ENCODE measurements around the gene SAMD11.

Gene SAMD11

DNA sequence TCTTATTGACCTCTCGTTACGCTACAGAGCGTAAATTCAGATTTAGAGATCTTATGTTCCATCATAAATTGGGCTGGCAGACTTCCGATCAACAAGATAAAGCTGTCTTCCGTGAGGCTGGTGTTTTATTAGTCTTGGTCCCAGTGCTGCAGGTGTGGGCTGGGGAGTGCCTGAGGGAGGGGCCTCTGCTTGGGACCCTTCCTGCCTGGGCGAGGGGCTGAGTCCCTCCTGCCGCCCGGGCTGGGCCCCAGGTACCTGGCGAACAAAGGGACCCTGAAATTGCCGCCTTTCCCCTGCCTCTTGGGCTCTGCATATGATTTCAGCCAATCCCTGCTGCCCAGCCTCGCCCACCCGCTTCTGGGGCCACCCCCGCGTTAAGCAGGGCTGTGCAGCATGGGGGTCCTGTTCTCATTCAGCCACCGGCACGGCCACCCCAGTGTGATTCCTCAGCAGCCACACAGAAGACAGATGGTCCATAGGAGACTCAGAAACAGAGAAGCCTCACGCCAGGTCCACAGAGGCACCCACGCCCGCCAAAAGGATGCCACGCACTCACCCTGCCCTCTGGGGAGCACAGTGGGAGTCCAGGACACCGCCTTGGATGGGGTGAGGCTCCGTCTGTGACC, 6.1 kb upstream of the SAMD11 start:
- no peak for DNase-seq

DNA sequence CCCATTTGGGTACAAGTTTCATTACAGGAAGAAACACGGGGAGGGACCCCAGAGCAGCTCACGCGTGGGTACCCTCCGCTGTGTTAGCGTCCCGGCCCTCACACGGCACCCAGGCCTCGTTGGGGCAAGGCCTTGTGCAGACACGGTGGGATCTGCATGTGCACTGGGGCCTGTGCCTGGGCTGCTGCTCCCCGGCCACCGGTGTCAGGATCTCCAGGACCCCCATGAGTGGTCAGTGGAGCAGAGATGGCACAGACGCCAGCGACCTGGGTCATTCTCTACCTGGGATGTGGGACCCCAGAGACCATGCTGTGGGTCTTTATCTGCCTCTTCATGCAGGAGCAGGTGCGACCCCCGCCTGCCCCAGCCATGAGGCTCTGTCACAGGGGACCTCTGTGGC, 5.4 kb upstream of the SAMD11 start:
- no peak for DNase-seq

- no peak for DNase-seq
Observed at GRCh38 chr1:918843-919242, 4.9 kb upstream of the SAMD11 start.

DNA sequence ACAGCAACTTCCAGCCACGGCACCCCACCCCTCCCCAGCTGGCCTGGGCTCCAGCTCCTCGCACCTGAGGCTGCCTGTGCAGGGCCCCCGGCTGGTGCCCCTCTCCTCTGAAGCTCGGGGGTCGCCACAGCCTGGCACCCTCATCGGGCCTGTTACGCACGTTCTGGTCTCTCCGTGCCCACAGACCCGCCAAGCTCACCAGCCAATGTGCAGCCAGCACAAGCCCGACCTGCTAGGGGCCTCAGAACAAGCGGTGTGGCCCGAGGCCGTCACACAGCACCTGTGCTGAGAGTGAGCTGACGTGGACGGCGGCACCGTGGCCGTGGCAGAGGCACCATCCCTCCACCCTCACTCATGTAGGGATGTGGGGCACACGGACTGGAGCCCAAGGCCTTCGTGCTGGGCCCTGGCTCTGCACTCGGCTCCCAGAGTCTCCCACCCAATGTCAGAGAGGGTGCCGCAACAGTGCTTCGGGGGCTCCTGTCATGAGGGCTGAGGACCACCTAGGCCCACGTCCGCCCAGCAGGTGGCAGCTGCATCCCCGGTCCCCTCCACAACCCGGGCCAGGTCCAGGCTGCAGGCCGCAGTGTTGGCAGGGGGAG, 4.4 kb upstream of the SAMD11 start:
- no peak for DNase-seq

- DNase-seq: no peak
Observed at GRCh38 chr1:920010-920409, 3.7 kb upstream of the SAMD11 start.

GRCh38 chr1:920521-920920, 3.2 kb upstream of the SAMD11 start:
- no peak for DNase-seq

DNA sequence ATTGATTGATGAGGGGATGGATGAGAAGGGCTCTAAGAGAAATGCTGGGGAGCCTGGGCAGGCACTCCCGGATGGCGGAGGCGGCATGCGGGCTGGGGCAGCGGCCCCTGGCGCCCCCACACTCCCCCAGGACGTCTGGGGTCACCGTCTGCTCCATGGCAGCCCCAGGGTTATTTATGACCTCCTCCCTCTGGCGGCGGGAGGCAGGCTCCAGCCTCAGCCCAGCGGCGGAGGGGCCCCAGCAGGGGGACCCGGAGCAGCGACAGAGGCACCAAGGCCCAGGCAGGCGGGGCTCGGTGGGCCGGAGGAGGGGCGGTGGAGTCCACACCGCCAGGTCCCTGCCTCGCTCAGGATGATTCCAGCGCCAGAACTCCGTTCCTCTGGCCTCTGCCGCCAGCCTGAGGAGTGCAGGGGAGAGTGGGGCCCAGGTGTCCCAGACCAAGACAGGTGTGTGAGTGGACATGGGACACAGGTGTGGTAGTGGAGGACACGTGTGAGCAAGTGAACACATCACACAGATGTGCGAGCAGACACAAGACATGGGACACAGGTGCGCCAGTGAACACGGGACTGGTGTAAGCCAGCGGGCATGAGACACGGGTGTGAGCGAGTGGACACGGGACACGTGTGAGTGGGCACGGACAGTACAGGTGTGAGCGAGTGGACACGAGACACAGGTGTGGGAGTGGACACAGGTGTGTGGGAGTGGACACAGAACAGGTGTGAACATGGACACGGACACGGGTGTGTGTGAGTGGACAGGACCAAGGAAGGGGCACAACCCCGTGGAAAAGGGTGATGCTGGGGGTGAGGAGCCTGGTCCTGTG, 2.5 kb upstream of the SAMD11 start:
- DNase-seq: no peak

GRCh38 chr1:923991-924655, 400 bp downstream of the SAMD11 start:
- no peak for DNase-seq

- no peak for DNase-seq
Observed at GRCh38 chr1:924656-925560, 1.2 kb downstream of the SAMD11 start.

- no peak for DNase-seq
Observed at GRCh38 chr1:925561-926421, 2.1 kb downstream of the SAMD11 start.

DNA sequence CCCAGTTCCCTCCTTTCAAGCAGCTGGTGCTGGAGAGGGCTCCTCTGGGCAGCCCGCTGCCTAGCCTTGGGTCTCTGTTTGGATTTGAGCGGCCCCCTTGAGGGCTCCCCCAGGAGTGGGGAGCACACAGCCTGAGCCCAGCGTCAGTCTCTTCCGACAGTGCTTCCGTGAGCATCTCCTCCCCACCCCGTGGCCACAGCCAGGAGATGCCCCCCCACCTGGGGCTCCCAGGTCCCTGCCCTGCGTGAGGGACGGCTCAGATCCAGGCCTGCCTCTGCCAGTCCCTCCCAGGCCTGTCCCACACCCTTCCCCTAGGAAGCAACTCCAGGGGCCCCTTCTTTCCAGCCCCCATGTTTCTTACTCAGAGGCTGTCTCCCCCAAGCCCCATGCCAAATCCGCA, 3.5 kb downstream of the SAMD11 start:
- no peak for DNase-seq

- no peak for DNase-seq
Observed at GRCh38 chr1:927748-928147, 4.0 kb downstream of the SAMD11 start.

DNA sequence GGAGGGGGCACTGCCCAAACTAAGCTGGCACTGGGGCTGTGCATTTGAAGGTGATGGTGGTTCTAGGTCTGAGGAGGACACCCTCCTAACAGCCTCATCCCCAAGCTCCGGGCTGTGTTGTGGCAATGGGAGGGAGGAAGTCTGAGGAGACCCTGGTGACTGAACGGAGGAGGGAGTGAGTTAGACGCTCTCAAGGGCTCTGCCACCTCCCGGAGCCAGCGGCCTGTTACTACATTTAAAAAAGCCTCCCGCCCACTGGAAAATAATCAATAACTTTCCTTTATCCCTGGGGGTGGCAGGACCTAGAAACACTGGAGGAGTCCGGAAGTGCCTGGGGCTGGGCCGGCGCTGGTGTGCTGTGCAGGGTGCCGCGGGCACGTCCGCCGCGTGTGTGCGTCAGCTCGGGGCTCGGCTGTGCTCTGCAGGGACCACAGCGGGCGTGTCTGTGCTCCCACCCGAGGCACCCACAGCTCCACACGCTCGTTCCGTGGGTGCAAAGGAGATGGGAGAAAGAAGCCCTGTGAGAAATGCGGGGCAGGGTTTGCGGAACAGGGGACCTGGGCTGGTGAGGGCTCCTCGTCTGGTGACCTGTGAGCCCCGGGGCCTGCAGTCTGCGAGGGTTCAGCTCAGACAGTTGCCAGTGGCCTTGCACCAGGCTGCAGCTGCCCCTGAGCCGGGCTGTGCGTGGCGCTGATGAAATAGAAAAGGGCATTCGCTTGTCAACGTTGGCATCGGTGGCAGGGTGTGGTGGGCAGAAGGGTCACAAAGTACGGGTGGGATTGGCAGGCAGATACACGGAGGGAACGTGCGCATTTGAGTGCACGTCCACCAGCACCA, 5.3 kb downstream of the SAMD11 start:
- DNase-seq: no peak

- DNase-seq: no peak
Observed at GRCh38 chr1:929712-930632, 6.2 kb downstream of the SAMD11 start.

DNA sequence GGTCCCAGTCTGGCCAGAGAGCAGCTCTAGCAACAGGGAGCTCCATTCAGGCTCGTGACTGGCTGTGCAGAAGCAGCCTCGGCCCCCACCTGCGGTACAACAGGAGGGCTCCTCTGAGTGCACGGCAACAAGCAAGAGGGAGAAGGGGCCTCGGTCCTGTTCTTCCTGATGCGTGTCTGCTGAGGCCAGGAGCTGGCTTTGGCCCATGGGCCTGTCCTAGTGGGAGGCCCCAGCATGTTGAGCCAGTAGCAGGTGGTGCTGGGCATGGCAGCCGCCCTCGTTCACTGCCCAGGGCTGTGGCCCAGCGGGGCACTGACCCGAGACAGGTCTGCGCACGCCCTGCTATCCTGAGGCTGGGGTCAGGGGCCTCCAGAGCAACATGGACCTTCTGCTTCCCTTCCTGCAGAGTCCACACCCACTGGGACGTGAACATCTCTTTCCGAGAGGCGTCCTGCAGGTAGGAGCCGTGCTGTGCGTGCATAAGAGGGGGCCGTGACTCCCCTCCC, 7.0 kb downstream of the SAMD11 start:
- DNase-seq: no peak

DNA sequence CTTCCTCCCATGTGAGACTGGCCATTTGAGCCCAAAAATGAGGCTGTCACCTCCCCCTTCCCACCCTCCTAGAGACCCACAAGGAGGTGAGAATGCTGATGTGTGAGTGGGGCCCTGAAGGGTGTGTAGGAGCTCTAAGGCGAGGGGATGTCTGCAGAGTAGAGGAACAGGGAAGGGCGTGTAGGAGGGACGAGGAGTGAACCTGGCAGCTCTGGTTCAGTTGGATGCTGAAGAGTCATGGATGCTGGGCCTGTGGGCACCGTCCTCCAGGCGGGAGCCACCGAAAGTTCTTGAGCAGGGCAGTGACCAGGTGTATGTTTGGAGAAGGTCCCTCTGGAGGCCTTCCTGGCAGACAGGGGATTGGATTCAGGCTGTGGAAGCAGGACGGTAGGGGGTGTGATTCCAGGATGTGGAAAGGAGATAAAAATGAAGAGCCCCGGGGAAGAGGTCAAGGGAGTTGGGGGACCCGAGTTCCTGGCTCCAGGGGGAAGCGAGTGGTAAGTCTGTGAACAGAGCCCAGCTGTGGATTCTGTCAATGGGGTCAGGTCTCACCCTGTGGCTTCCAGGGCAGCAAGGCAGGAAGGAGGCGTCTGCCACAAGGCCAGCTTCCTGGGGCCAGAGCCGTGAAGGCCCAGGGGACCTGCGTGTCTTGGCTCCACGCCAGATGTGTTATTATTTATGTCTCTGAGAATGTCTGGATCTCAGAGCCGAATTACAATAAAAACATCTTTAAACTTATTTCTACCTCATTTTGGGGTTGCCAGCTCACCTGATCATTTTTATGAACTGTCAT, 7.9 kb downstream of the SAMD11 start:
- DNase-seq: no peak

DNA sequence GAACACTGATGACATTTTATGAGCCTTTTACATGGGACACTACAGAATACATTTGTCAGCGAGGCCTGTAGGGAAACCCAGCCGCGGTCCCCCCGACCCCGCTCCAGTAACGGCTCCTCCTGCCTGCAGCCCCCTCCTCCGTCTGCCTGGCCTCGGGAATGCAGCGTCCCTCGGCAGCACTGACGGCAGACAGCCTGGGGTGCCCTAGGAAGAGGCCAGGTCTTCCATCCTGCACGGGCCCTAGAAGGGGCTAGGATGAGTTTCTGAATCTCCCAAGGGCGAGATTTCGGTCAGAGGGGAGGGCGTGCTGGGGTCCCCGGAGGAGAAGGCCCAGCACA, 8.4 kb downstream of the SAMD11 start:
- DNase-seq: no peak

DNA sequence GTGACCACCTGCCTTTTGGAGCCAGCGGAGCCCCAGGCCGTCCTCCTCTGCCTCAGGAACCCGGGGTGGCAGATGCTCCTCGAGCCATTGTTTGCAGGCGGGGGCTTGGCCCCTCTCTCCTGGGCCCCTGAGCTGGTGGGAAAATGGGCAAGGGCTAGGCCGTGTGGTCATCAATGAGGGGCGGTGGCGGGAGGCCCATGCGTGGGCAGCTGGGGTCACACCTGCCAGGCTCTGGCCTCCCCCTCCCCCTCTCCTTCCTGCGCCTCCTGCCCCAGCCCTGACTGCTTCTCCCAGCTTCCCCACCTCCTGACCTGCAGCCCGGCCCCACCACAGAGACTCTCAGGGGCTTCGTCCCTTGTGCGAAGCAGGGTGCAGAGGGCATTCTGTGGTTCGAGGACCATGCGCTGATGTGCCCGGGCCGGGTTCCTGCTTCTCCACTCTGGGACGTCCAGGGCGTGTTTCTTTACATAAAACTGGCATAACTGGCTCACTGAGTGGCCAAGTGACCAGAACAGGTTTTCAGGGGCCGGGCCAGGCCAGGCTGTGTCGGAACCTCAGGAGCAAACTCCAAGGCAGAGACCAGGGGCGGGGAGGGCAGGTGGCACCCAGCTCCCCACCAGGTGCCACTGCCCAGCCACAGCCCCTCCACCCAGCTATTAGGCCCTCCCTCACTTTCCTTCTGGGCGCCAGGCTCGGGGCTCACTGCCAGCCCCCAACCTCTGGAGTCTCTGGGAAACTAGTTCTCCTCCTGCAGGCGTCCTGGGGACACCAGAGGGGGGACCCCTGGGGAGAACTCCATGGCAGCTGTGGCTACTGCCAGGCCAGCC, 9.3 kb downstream of the SAMD11 start:
- no peak for DNase-seq

Measured in NCI-H1436 treated with DMSO at 0.1 percent for 48 hours (cell line).